GM21447 (cell line): ENCODE results near the gene TANGO2.

Experiments
- ATAC-seq: cut with Tn5 transposase; IDR thresholded peaks from one replicate; pipeline ENCODE4 v1.9.1; 2021; ENCODE audit not compliant: unreplicated experiment

The TANGO2 gene

DNA sequence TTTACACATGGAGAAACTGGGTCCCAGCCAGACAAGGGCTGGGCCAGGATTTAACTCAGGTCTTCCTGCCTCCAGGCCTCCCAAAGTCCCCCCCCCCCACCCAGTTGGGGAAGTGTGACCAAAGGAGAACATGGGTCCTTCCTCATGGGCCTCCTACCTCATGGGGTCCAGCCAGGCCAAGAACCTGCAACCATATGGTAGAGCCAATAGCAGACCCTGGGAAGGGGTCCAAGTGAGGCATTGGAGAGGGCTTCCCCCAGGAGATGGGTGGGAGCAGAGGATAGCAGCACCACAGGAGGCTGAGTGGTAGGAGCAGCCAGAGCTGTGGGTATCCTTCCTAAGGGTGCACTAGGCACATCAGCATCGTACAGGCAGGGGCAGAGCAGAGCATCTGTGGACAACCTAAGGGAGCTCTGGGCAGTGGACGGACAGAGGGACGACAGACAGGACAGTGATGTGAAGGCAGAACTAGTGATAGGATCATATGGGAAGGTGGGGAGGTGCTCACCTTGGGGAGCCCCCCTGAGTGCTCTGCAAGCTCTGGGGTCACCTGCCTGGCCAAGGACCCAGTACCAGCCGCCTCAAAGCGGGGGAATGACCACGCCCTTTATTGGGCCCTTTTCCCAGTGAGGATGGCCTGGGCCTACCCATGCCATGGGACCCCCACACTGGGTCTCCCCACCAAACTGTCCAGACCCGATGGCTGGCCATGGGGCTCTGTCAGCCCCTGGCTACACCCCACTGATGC lies 8.7 kb upstream of the TANGO2 start:
- no peak for ATAC-seq

GRCh38 chr22:20012741-20013331 lies 8.1 kb upstream of the TANGO2 start:
- ATAC-seq: no peak

DNA sequence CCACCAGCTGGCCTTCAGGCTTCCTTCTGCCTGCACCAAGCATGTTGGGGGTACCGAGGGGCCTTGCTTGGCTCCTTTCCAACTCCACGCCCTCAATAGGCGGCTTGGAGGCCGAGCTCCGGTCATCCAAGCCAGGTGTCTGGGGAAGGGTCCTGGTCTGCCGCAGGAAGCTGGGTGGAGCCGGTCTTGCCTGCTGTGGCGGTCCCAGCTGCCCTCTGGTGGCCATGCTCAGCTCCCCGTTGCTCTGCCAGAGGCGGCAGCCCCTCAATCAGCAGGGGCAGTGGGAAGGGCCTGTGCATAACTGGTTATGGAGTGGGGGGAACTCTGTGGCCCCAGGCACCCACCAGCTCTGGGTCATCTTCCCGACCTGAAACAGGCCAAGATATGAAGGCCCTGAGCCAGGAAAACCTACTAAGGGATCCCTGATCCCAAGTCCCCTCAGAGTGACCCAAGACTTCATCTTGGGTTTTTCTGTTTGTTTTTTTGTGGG lies 7.5 kb upstream of the TANGO2 start:
- ATAC-seq: no peak

DNA sequence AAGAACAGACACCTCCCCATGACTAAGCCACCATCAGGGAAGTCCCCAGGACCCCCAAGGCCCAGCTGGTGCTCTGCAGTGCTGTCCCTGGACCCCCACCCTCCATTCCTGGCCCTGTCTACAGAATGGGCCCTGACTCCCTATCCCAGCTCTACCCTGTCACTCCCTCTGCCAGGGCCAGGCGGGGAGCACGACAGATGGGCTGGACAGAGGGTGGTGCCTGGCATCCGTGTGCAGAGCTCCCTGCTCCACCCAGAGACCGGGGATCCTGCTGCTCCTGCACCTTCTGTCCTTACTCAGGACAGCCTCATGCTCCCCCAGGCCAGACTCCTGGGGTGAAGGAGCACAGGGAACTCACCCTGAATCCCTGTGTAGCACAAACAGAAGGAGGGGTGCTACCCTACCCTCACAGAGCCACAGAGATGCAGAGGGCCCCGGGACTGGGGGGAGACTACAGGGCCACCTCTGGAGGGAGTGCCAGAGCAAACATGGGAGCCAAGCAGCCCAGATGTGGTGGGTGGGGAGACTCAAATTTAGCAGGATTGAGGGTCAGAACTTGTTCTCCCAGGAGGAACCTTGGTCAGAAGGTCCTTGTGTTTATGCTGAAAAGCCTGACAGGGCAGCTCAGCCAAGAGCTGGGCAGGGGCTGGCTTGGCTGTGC lies 6.3 kb upstream of the TANGO2 start:
- ATAC-seq: no peak

DNA sequence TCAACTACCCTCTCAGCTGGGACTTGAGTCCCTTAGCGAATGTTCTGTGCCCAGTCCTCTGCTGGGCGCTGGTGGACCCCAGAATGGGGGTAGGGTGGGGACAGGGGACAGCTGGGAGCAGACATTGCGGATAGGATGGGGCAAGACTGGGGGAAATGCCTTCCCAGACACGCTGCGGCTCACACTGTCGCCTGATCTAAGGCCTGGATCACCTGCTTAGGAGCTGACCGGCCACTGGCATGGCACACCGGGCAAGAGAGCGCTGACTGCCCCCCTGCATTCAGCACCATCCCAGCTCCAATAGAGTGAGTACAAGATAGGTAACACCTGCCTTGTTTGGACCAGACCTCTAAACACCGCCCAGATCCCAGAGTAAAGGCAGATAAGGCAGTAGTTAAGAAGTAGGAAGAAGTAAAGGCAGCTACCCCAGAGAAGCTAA lies 5.7 kb upstream of the TANGO2 start:
- ATAC-seq: no peak

- no peak for ATAC-seq
These were observed 4.8 kb upstream of the TANGO2 start for GRCh38 chr22:20015971-20016733.

DNA sequence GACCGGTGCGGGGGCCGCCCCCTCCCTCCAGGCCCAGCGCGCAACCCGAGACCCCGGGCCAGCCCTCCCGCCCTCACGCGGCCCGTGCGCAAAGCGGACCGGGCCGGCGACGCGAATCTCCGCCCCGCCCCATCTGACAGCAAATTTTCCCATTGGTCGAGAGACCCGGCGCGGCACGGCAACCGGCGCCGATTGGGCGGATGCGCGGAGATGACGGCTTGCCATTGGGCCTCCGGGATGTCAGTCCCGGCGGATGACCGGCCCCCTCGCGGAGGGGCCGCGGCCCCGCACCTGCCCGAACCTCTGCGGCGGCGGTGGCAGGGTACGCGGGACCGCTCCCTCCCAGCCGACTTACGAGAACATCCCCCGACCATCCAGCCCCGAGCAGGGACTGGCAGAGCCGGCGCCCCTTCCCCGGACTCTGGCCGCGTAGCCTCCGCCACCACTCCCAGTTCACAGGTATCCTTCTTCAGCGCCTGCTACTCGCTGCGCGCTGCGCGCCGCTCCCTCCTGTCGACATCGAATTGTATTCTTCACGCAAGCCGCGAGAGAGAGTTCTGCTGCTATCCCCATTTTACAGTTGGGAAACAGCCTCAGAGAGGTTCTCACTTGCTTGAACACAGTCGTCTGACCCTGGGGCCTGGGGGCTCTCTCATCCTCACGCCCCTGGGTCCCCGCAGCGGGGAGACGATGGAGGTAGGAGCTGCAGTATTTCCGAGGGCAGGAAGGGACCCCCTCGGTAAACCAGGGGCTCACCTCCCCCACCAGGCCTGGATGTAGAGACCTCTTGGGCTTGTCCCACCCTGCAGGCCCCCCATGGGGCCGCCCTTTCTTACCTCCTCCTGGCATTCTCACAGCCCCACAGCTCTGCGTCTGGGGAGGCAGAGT lies 3.9 kb upstream of the TANGO2 start, which contains the start of gene ARVCF:
Gene ARVCF, minus strand, starts transcription at position 90 of the 888 bp plus-strand sequence. CDS start 26,029 bp downstream, outside the sequence.
- ATAC-seq: peak; percentile 52

DNA sequence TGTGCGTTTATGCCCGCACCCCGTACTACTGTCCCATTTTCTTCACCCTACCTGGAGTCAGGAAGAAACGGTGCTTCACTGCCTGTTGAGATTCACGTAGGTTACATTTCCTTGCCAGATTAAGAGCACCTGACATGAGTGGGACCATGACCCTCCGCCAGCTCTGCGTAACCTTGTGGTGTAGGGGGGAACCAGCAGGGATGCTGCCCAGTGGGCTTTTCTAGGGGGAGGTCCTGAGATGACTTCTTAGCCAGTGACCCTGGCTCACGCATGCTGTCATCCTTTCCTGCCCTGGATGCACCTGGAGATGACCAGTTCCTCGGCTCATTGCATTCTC lies 3.3 kb upstream of the TANGO2 start:
- no peak for ATAC-seq

- ATAC-seq: no peak
These were observed 2.9 kb upstream of the TANGO2 start for GRCh38 chr22:20018001-20018400.

DNA sequence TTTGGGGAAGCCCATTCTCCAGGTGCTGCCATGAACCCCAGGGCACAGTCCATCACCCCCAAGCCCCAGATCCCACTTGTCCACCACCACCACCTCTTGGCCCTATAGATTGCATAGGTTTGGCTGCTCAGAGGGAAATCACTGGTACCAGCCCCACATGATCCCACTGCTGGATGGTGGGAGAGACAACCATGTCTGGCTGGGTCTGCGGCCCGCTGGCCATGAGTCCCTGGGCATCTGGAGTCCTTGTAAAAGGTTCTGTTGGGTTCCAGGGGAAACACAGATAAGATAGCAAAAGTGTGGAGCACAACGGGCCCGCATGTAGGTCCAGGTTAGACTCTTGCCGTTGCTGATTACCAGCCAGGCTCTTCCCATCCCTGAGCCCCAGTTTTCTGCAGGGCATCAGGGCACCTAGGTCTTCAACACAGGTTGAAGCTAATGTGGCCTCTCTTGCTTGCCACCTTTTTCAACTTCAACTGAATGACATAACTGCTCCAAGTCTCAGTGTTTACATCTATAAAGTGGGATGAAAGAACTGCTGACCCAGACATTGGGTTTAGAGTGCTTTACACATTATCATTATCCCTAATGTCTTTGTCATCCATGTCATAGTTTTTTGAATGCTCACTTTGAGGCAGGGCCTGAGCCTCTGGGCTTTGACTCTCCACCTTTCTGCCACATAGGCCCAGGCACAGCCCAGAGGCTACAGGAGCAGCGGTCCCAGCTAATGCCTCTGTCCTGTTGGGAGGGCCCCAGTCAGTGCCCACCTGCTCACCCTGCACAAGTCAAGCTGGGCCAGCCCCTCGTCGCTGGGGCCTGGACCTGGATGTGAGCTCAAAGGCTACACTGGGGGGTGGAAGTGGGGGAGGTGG lies 1.0 kb upstream of the TANGO2 start:
- no peak for ATAC-seq

GRCh38 chr22:20021196-20022181 lies 579 bp downstream of the TANGO2 start:
- peak; percentile 11 for ATAC-seq

- ATAC-seq: no peak
These were observed 1.5 kb downstream of the TANGO2 start for GRCh38 chr22:20022231-20022977.

DNA sequence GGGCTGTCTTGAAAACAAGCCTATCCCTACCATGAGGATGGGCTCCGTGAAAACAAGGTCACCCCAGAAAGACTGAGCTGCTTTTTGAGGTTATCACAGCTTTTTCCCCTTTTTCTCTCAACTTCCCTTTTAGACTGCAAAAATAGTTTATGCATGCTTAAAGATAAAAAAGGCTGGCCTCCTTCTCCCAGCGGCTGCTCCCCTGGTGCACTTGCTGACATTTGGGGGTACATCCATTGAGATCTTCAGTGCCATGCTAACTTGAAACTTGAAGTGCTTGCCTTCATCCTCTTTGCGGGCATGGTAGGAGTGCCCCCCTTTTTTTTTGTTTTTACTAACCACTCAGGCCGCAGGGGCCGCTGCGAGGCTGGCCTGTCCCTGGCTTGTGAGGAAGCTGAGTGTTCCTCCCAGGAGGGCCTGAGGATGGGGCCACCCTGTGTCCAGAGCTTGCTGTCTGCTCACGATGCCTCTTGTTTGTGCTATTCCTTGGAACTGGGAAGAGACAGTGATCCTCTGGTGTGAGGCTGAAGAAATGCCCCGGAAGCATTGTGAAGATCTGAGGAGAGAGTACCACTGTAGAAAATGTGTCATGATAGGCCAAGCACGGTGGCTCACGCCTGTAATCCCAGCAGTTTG lies 2.2 kb downstream of the TANGO2 start:
- no peak for ATAC-seq

DNA sequence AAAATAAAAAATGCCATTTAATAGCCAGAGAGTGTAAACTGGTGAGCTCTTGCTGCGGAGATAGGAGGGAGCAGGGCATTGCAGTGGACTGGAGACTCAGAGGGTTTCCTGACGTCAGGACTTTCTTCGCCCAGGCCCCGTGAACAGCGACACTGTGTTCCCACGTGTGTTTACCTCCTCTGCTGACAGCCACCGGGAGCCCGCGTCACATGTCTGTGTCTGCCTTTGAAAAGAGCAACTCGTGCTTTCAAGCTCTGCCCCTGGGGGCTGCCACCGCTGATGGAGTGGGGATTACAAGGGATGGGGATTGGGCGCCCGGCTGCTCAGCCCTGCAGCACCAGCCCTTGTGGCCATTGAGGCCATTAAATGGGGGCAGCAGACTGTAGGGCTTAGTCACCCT lies 3.3 kb downstream of the TANGO2 start:
- ATAC-seq: no peak

DNA sequence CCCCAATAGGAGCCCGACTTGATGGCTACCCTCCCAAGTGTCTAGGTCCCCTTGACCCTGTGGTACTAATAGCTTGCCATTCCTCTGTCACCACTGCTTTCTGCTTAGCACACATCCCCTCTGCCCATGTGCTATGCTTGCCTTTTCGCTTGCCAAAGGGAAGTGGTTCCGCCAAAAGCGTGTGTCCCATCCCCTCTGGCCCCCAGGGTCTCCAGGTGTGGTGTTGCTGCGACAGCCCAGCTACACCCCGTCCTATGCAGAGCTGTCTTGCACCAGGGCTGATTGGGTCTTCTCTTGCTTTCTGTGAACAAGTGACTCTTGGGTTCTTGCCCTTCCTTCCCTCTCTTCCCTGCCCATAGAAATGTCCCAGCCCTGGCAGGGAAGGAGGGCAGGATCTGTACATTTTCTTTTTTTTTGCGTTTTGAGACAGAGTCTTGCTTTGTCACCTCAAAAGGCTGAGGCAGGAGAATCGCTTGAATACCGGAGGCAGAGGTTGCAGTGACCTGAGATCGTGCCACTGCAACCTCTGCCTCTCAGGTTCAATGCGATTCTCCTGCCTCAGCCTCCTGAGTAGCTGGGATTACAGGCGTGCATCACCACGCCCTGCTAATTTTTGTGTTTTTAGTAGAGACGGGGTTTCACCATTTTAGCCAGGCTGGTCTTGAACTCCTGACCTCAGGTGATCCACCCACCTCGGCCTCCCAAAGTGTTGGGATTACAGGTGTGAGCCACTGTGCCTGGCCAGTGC lies 3.9 kb downstream of the TANGO2 start:
- ATAC-seq: no peak
